ENCODE results near the gene KCNK4. TPM values are rescaled to one million over a fixed set of nuclear protein-coding genes. Genes with fewer than 3 reads are reported as not detected.
A peak's percentile ranks its signal among the peaks of the same experiment; 100 is the strongest.

Gene KCNK4
- total RNA-seq, 1 experiment from 2014 or later, result not detected

DNA sequence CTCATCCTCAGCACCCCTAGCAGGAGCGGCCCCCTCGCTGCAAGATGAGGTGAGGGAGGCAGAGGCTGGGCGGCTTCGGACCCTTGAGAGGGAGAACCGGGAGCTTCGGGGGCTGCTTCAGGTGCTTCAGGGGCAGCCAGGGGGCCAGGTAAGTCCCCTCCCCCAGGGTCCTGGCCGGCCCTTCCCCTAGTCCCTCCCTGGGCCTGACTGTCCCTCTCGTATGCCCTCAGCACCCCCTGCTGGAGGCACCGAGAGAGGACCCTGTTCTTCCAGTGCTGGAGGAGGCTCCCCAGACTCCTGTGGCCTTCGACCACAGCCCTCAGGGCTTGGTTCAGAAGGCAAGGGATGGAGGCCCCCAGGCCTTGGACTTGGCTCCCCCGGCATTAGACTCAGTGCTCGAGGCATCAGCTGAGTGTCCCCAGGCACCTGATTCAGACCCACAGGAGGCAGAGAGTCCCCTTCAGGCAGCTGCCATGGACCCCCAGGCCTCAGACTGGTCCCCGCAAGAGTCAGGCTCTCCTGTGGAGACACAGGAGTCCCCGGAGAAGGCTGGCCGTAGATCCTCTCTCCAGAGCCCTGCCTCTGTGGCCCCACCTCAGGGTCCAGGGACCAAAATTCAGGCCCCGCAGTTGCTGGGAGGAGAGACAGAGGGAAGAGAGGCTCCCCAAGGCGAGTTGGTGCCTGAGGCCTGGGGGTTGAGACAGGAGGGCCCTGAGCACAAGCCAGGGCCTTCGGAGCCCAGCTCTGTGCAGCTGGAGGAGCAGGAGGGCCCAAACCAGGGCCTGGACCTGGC, 52.9 kb downstream of the KCNK4 start:
- DNase-seq (ENCODE audit: low read depth), result no peak

DNA sequence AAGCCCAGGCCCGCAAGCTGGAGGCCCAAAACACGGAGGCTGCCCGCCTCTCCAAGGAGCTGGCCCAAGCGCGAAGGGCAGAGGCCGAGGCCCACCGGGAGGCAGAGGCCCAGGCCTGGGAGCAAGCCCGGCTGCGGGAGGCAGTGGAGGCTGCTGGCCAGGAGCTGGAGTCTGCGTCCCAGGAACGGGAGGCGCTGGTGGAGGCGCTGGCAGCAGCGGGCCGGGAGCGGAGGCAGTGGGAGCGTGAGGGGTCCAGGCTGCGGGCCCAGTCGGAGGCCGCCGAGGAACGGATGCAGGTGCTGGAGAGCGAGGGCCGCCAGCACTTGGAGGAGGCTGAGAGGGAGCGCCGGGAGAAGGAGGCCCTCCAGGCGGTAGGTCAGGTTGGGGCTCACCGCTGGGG, 53.7 kb downstream of the KCNK4 start:
- no peak for DNase-seq (ENCODE audit: low read depth)

DNA sequence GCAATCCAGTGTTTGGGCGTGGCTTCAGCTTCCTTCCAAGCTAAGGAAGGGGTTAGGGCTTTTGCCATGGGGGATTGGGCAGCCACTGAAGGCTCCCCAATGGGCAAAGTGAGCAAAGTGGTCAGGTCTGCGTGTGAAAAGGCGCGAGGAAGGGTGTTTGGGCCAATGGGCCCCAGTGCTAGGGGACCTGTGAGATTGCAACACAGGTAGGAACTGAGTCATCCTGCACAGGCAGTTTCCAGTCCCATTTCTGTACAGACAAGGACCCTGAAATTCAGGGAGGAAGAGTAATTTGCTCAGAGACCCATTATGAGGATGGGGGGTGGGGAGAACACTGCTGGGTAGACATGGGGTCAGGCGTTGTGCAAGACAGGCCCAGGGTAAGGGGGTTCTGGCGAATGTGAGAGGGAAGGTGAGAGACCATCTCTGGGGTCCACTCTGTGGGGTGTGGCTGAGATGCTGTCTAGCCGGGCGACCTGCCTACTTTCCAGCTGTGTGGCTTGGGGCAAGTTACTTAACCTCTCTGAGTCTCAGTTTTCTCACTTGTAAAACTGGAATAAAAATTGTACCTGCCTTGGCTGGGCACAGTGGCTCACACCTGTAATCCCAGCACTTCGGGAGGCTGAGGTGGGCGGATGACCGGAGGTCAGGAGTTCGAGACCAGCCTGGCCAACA, 56.2 kb downstream of the KCNK4 start:
- no peak for DNase-seq (ENCODE audit: low read depth)

DNA sequence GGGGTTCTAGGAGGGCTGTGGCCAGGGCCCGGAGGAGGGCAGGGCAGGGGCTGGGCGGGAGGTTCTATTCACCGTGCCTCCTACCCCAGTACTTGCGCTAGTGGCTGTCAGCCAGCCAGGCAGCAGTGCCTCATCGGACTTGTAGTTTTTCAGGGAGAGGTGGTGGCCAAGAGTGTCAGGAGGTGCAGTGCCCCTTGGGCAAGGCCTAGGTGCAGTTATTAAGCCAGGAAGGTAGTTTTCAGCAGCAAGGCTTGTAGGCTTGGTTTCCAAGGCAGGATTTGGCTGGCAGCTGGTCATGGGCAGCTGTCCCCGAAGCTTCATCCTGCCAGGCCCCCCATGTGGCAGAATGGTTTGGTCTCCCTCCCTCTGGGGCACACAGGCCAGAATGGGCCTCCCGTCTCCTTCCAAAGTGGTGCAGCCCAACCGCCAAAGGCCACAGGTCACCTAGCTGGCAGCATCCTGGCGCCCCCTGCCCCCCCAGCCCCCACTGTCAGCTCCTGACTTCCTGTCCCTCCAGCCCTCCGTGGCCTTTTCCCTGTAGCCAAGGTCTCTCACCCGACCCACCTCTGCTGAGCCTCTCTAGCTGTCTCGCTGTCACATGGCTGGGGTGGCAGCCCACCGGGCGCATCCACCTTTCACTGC, 57.4 kb downstream of the KCNK4 start:
- DNase-seq (ENCODE audit: low read depth), result peak; percentile 48

DNA sequence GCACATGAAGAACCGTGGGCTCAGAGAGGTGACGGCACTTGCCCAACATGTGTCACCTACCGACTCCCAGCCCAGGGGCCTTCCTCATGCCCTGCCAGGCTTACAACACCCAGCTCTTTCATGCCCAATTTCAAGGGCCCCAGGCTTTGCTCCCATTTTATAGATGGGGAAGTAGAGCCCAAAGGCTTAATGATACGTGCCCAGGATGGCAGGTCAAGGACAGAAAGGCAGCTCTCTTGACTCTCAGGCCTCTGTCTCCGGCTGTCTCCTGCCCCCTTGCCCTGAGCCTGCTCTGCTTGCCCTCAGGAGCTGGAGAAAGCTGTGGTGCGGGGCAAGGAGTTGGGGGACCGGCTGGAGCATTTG, 57.9 kb downstream of the KCNK4 start:
- no peak for DNase-seq (ENCODE audit: low read depth)

- DNase-seq (ENCODE audit: low read depth), result no peak
Measured at GRCh38 chr11:64349404-64349803, 58.3 kb downstream of the KCNK4 start.

Other genes starting within 250 kb of the KCNK4 start
- 38.0 and 40.8 TPM in 2 replicates for gene MACROD1, start 125.2 kb upstream of the KCNK4 start, total RNA-seq (2014; rRNA removed)
- gene STIP1, start 105.1 kb upstream of the KCNK4 start, total RNA-seq (2014; rRNA removed), result 237 and 248 TPM in 2 replicates
- gene FERMT3, start 84.6 kb upstream of the KCNK4 start, total RNA-seq (2014; rRNA removed), result 18.4 and 22.8 TPM in 2 replicates
- 65.0 and 72.5 TPM in 2 replicates for gene TRPT1, start 65.1 kb upstream of the KCNK4 start, total RNA-seq (2014; rRNA removed)
- gene NUDT22, start 65.0 kb upstream of the KCNK4 start, total RNA-seq (2014; rRNA removed), result 89.8 and 101 TPM in 2 replicates
- gene DNAJC4, start 60.8 kb upstream of the KCNK4 start, total RNA-seq (2014; rRNA removed), result 4.4 and 8.3 TPM in 2 replicates
- 50.2 and 56.9 TPM in 2 replicates for gene VEGFB, start 56.7 kb upstream of the KCNK4 start, total RNA-seq (2014; rRNA removed)
- 77.7 and 80.8 TPM in 2 replicates for gene FKBP2, start 50.2 kb upstream of the KCNK4 start, total RNA-seq (2014; rRNA removed)
- gene PPP1R14B, start 44.4 kb upstream of the KCNK4 start, total RNA-seq (2014; rRNA removed), result 696 and 750 TPM in 2 replicates
- gene PLCB3, start 39.8 kb upstream of the KCNK4 start, total RNA-seq (2014; rRNA removed), result 92.5 and 100 TPM in 2 replicates
- gene BAD, start 6.6 kb upstream of the KCNK4 start, total RNA-seq (2014; rRNA removed), result 92.3 and 92.4 TPM in 2 replicates
- 24.9 and 26.8 TPM in 2 replicates for gene GPR137, start 5.5 kb upstream of the KCNK4 start, total RNA-seq (2014; rRNA removed)
- 0.29 TPM in 1 of 2 replicates, not detected in the other for gene CATSPERZ, start 9.1 kb downstream of the KCNK4 start, total RNA-seq (2014; rRNA removed)
- 58.2 and 59.8 TPM in 2 replicates for gene ESRRA, start 14.2 kb downstream of the KCNK4 start, total RNA-seq (2014; rRNA removed)
- 261 and 366 TPM in 2 replicates for gene TRMT112, start 26.3 kb downstream of the KCNK4 start, total RNA-seq (2014; rRNA removed)
- 215 and 240 TPM in 2 replicates for gene PRDX5, start 26.8 kb downstream of the KCNK4 start, total RNA-seq (2014; rRNA removed)
- gene CCDC88B, start 48.9 kb downstream of the KCNK4 start, total RNA-seq (2014; rRNA removed), result 0.63 and 0.71 TPM in 2 replicates
- 56.2 and 64.1 TPM in 2 replicates for gene RPS6KA4, start 67.9 kb downstream of the KCNK4 start, total RNA-seq (2014; rRNA removed)